ENCODE results near the gene FERD3L. TPM values are rescaled to one million over a fixed set of nuclear protein-coding genes. Genes with fewer than 3 reads are reported as not detected.
A peak's percentile ranks its signal among the peaks of the same experiment; 100 is the strongest.
"Not testable (repeated sequence)": the region's sequence is repeated elsewhere in the genome, so short reads cannot be mapped to it uniquely, and the experiment has no call there.

FERD3L gene
- not detected for total RNA-seq

GRCh38 chr7:19144661-19145433 is at the start of gene FERD3L:
Gene FERD3L, minus strand, starts transcription at chr7:19145421. Its CDS starts 59 bp downstream, at chr7:19145362.
- peak; percentile 0 for DNase-seq

- not testable (repeated sequence) for DNase-seq
Observed at GRCh38 chr7:19194417-19194816, 49.2 kb upstream of the FERD3L start.

DNA sequence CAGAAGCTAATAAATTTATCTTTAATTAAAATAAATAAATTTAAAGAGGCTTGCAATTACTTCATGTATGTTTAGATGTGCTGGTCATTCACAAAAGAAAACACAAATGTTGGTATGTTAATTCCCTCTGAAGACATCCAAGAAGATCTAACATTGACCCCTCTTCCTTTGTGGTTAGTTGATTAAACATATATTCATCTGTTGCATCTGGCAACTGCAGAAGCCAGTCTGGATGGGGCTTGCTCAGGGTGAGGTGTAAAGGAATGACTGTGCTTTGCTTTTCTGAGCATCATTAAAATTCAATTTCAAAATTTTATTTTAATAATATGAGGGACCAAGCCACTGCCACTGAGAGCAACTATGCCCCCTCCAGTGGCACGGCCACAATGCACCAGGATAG is 36.4 kb upstream of the FERD3L start:
- no peak for DNase-seq

- DNase-seq: no peak
Observed at GRCh38 chr7:19178595-19178994, 33.4 kb upstream of the FERD3L start.

GRCh38 chr7:19177269-19177668 is 32.0 kb upstream of the FERD3L start:
- DNase-seq: no peak

GRCh38 chr7:19175241-19175640 is 30.0 kb upstream of the FERD3L start:
- DNase-seq: no peak

DNA sequence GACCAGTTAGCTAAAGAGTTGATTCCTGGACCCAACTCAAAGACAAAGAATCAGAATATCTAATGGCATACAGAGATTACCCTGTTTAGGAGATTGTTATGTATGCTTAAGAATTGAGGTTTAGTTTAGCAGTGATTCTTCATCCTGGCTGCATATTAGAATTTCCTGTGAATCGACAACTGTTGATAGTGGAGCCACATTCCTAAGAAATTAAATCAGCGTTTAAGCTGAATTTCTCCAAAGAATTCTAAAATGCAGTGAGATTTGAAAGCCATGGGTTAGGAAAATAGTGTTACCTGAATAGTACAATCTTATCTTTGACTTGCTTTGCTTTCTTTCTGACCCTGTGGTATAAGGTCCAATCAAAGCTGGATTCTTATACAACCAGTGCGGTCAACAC is 16.4 kb upstream of the FERD3L start:
- no peak for DNase-seq

DNA sequence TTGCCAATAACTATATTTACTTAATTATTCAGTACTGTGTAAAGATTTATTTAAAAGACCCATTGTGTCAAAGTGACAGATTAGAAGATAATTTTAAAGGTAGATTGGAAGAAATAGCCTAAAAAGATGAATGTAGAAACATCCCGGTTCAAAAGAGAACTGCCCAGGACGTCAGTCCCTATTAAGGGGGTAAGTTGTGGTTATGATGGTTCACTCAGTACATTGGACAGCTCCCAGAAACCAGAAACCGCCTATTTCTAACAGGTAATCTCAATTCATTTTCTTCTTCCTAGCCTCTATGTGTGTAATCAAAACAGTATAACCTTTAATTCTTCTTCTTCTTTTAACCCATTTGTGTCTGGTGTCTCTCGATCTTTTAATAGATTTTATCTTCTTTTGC is 1.5 kb upstream of the FERD3L start:
- peak; percentile 37 for DNase-seq

DNA sequence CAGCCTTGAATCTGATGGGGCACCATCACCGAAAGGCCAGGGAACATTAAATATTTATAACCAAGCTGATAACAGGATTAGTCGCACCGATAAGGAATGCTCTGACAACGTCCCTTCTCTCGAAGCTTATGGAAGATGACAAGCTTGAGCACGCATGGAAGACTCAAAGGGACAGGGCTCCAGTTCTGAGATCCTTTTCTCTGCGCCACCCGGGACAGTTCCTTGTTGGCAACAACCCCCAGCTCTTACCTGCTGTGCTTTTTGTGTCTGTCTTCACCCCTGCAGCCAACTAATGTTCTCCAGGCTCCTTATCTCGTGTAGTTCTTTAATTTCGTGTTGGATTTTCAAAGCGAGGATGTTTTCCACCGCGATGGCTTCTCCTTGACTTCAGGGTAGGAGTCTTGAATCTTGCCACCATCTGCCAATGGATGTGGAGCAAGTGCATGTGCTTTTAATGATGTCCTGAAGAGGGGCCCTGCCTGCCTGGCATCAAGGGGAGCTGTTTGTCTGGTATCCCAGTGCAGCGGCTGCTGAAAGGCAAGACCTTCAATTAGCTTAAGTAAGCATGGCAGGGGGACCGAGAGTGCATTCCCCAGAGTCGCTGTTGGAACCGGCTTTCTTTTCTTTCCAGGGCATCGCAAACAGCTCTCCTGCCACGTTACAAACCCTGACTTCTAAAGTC is 354 bp upstream of the FERD3L start:
- DNase-seq: no peak

GRCh38 chr7:19143881-19144574 is 1.2 kb downstream of the FERD3L start:
- no peak for DNase-seq

DNA sequence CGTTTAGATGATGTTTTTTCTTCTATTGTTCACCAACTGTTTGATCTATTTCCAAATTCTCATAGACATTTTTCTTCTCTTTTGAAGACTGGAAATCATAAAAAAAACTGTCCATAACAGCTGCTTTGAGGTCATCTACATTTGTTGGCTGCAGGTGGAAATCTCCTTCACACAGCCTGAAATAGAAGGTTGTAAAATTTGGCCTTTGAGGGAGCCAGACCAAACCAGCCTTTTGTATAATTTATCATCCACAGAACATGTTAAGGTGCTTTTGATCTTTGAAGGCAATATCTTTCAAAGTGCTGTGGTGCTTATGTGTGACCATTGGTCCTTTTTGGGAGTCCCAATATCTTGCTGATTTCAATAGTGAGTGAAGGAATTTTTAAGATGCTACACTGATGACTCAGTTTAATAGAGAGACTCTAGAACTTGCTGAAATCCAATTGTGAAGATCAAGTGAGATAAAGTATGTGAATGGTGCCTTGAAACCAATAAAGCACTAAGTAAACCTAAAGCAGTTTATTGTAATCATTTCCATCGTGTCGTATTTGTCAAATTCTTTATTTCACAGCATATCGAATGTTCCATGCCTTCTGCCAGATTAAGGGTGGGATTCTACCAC is 5.4 kb downstream of the FERD3L start:
- DNase-seq: no peak

GRCh38 chr7:19133886-19134285 is 11.3 kb downstream of the FERD3L start:
- DNase-seq: no peak

- DNase-seq: no peak
Observed at GRCh38 chr7:19133390-19133789, 11.8 kb downstream of the FERD3L start.

DNA sequence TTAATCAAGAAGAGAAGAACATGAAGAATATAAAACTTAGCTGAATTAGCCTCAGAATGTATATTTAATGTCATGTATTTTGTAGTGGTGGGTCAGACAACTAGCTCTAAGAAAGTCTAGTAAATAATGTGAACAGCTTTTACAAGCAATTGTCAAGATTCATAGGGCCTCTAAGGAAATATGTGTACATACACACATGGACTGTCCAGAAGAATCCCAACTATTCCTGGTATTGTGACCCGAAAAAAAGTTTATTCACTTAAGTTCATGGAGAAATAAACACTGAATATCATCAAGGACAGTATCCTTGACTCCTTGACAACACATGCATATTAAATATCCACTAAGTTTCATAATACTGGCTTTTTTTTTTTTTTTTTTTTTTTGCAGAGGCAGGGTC is 16.4 kb downstream of the FERD3L start:
- no peak for DNase-seq

GRCh38 chr7:19121977-19122588 is 23.1 kb downstream of the FERD3L start:
- peak; percentile 65 for DNase-seq

GRCh38 chr7:19119870-19120486 is 25.2 kb downstream of the FERD3L start:
- peak; percentile 12 for DNase-seq

DNA sequence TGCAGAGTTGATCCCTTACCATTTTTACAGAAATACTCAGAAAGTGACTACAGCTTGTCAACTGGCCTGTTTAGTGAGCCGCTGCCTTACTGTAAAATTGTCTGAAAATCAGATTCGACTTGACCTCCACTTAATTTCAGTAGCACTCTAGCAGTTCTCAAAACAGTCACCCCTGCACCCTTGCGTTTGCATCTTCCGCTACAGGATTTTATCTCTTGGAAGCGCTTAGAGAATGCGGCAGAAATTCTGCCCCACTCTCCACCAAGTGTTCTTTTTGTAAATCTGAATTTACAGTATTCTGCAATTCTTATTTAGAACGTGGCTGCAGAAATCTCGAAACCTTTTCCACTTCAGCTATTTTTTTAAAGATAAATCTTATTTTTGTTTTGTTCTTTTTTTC is 25.8 kb downstream of the FERD3L start:
- no peak for DNase-seq

GRCh38 chr7:19118636-19119371 is 26.4 kb downstream of the FERD3L start:
- peak; percentile 33 for DNase-seq

DNA sequence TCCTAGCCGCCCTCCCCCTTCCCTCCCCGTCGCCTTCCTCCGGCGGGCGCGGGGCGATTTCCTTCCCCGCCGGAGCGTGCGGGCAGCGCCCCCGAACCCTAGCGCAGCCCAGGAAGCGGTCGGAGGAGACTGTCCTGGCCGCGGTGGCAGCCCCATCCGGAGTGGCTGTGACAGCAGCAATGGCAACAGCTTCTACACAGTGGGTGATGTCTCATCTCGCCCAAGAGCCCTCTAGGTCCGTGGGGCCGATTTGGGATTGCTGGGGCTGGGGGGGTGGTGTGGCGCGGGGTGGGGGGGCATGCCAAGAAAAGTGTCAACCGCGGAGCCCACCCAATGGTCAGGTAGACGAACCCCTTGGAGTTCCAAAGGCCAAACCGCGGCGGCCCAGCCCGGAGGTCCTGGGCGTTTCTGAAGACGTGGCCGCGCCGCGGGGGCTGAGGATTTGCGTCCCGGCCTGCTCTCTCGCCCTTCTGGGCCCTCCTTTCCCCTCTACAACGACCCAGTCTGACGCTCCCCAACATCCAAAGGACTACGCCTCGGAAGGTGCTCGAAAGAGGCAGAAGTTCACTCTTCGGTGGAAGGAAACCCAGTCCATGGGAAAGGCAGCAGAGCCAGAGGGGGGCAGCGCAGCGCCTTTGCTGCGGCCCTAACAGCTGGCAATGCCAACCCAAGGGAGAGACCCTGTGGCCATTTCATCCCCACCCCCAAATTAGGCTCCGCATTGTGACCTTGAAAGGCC is 27.2 kb downstream of the FERD3L start:
- peak; percentile 37 for DNase-seq

All from tongue (tissue), 2 donors.